ENCODE data around the gene PCBD1.

- TF ChIP-seq CTCF (IDR thresholded peaks at IDR 0.05) (no peak), ZFX (IDR thresholded peaks at IDR 0.05; ENCODE audit: borderline replicate concordance) (no peak)
Measured at GRCh38 chr10:70923696-70924095, 35.3 kb upstream of the PCBD1 start.

Data from 22Rv1 (cell line).